NCI-H226 (cell line): ENCODE measurements around the gene PLLP.

Experiments used
- DNase-seq: peaks from one replicate; pipeline ENCODE4 v3.0.0-alpha.2; 2015

The PLLP gene, protein sequence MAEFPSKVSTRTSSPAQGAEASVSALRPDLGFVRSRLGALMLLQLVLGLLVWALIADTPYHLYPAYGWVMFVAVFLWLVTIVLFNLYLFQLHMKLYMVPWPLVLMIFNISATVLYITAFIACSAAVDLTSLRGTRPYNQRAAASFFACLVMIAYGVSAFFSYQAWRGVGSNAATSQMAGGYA

GRCh38 chr16:57284209-57284951, at the start of gene PLLP:
PLLP (minus strand) TSS chr16:57284672; CDS start chr16:57284540, 132 bp downstream.
- DNase-seq: peak; percentile 44

- DNase-seq: no peak
These were observed 48.9 kb upstream of the PLLP start for GRCh38 chr16:57333402-57333801.

GRCh38 chr16:57331355-57331754, 46.9 kb upstream of the PLLP start:
- no peak for DNase-seq

DNA sequence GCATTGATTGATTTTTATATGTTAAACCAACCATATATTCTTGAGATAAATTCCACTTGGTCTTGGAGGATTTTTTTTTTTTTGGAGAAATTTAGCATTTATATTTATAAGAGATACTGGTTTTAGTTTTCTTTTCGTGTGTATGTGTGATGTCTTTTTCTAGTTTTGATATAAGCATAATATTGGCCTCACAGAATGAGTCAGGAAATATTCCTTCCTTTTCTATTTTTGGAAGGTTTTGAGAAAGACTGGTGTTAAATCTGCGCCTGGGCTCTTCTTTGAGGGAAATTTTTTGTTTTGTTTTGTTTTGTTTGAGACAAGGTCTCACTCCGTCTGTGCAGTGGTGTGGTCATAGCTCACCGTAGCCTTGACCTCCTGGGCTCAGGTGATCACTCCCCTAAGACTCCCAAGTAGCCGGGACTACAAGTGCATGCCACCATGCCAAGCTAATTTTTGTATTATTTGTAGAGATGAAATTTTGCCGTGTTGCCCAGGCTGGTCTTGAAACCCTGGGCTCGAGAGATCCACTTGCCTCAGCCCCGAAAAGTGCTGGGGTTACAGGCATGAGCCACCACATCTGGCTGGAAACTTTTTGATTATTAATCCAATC, 45.4 kb upstream of the PLLP start:
- no peak for DNase-seq

DNA sequence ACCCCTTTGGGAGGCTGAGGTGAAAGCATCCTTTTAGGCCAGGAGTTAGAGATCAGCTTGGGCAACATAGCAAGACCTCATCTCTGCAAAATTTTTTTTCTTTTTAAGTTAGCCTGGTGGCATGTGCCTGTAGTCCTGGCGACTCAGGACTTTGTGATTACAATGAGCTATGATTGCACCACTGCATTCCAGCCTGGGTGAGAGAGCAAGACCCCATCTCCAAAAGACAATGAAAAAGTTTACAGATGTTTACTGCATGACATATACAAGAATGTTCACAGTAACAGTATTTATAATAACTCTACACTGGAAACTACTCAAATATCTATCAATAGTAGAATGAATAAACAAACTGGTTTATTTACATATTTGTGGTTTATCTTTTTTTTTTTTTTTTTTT, 41.0 kb upstream of the PLLP start:
- DNase-seq: no peak

DNA sequence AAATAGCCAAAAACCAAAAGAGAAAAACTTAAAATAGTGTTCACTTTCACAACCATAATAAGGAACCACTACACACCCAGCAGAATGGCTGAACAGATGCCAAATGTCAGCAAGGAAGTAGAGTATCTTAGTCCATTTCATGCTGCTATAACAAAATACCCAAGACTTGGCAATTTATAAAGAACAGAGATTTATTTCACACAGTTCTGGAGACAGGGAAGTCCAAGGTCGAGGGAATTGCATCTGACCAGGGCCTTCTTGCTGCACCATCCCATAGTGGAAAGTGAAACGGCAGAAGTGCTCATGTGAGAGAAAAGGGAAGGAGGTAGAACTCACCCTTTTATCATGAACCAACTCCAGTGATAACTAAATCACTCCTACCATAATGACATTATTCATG, 40.3 kb upstream of the PLLP start:
- no peak for DNase-seq

GRCh38 chr16:57319646-57320045, 35.2 kb upstream of the PLLP start:
- DNase-seq: no peak

- DNase-seq: no peak
These were observed 33.9 kb upstream of the PLLP start for GRCh38 chr16:57318240-57318970.

GRCh38 chr16:57316390-57317017, 32.0 kb upstream of the PLLP start:
- peak; percentile 79 for DNase-seq

GRCh38 chr16:57315416-57315815, 30.9 kb upstream of the PLLP start:
- no peak for DNase-seq

DNA sequence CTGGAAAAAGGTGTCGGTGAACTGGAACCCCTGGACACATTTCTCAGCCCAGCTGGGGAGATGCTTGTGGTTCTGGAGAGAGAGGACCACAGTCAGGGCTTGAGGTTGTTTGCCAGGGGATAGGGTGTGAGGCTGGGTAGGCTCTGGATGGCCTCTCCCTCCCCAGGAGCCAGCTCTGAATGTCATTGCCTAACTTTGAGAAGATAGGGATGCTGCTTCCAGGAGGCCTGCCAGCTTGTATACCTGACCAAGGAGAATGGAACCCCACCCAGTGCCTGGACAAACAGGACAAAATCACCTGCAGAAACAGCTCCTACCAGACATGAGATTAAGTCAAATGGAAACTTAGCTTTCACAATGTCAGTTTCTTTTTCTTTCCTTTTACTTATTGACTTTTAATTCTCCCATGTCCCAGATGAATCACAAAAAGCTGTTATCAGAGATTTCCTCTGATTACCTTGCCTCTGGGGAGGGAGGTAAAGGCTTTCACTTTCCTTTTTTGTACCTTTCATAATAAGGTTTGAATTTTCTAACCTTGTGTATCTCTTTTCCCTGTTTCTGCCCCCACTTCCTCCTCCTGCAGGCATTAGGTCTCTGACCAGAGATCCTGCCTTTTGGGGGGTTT, 29.8 kb upstream of the PLLP start:
- no peak for DNase-seq

DNA sequence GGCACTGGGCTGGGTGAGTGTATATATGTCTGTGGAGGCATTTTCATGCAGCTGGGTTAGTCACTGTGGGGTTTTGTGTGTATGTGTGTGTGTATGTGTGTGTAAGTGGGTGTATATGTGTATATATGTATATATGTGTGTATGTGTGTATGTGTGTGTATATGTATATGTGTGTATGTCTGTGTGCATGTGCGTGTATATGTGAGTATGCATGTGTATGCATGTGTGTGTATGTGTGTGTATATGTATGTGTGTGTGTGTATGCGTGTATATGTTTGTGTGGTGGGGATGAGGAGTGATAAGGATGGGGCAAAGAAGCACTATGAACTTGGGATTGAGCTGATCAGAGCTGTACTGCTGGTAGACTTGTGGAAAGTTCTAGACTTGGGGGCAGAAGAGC, 29.0 kb upstream of the PLLP start:
- DNase-seq: no peak

- DNase-seq: no peak
These were observed 26.3 kb upstream of the PLLP start for GRCh38 chr16:57310801-57311200.

DNA sequence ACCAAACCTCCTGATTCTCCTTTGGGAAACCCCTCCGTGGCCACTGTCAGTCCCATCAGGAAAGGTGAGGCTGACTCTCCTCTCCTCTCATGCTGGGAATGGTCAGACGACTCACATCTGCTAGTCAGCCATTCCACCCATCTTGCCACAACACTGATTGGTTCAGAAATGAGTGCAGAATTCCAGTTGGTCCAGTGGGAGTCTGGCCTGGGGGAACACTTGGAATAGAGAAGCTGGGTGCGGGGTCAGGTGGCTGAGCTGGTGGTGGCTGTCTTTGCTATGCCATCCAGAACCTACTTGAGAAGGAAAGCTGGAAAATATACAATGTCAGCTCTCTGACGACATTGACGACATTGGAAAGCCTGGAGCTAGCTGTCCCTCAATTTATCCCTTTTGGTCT, 23.6 kb upstream of the PLLP start:
- peak; percentile 22 for DNase-seq

DNA sequence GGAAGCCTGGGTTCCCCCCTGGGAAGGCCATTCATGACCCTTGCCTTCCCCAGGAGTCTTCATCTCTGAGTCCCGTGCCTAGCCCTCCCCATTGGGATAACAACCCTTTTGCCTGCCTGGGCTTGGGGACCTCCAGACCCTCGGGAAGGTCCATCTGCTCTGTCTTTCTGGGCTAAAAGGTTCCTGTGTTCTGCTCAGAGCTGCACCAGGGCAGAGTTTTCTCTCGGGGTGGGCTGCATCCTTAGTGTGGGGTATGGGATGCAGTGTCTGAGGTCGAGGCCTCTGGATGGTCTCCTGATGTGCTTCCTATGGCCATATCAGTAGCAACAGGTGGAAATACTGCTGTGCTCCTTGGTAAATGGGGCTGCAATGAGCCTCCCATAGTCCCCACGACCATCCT, 22.9 kb upstream of the PLLP start:
- DNase-seq: no peak

- no peak for DNase-seq
These were observed 22.3 kb upstream of the PLLP start for GRCh38 chr16:57306676-57307341.

DNA sequence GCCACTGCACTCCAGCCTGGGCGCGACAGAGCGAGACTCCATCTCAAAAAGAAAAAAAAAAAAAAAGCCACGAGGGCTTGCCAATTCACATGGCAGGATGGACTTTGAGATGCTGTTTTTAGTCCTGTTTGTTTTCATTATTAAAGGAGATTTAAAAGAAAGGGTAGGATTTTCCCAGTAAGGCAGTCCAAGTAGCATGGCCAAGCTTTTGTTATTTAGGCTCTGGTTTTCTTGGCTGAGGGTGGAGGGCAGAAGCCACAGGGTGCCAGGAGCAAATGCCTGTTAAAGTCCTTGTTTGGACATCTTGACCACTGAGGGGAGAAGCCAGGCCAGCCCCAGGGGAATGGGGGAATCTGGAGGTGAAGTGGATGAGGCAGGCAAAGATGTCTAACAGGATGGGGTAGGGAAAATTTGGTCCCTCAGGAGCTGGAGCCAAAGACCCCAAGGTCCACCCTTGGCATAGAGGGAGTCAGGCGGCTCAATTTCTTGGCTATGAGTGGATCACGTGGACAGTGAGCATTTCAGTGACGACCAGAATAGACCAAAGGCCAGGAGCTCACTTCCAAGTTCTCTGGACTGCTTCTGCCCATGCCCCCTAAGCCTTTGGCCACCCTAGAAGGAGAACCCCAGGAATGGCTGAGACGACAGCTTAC, 20.8 kb upstream of the PLLP start:
- DNase-seq: no peak

- peak; percentile 73 for DNase-seq
These were observed 19.9 kb upstream of the PLLP start for GRCh38 chr16:57304169-57305061.

GRCh38 chr16:57303910-57304168, 19.4 kb upstream of the PLLP start:
- DNase-seq: no peak

DNA sequence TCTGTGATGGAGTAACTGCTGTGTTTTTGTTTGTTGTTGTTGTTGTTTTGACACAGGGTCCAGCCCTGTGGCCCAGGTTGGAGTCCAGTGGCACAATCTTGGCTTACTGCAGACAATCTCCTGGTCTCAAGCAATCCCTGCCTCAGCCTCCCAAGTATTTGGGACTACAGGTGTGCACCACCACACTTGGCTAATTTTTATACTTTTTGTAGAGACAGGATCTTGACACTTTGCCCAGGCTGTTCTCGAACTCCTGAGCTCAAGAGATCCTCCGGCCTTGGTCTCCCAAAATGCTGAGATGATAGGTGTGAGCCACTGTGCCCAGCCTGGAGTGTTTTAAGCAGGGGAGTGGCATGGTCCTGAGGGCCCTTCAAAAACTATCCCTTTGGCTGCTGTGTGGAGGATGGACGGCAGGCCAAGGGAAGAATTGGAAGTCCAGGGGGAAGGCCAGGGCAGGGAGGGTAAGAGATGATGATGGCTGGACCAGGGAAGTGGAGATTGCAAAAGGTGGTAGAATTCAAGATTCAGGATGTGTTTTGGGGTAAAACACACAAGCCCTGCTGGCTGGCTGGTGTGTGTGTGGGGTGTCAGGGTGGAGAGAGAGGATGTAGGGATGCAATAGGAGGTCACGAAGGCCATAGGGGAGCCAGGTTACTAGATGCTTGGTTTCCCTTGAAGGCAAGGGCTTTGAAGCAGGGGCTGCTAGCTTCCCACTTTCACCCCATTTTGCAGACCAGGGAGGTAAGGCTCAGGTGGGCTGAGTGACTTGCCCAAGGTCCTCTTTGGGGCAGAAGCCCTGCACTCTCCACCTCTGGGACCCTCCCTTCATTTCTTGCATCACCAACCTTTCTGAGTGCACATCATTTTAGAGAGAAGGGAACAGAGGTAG, 18.8 kb upstream of the PLLP start:
- no peak for DNase-seq
